WERI-Rb-1 (cell line): ENCODE measurements around the gene CCL18.
"Not testable (repeated sequence)": the region's sequence is repeated elsewhere in the genome, so short reads cannot be mapped to it uniquely, and the experiment has no call there.

Source experiments
- DNase-seq: peaks from one replicate; pipeline ENCODE4 v3.0.0-alpha.2; 2020
- H3K27ac ChIP-seq: fragments of 250-450 bp; sonication (Bioruptor Pico); 2 replicates; pipeline ENCODE4 v1.5.1; 2020; ENCODE audit warnings: mild to moderate bottlenecking, moderate library complexity
- H3K27me3 ChIP-seq: fragments of 250-450 bp; sonication (Bioruptor Pico); 2 replicates; pipeline ENCODE4 v1.5.1; 2021; ENCODE audit warnings: mild to moderate bottlenecking, low read depth, moderate library complexity; ENCODE audit not compliant: insufficient read depth, severe bottlenecking
- H3K36me3 ChIP-seq: fragments of 250-450 bp; sonication (Bioruptor Pico); 2 replicates; pipeline ENCODE4 v1.5.1; 2020; ENCODE audit warnings: mild to moderate bottlenecking, moderate library complexity
- H3K4me3 ChIP-seq: 2 replicates; pipeline ENCODE4 v1.5.1; 2011; ENCODE audit warnings: low read depth, mild to moderate bottlenecking, control low read depth, low read length
- H3K9me3 ChIP-seq: fragments of 250-450 bp; sonication (Bioruptor Pico); 2 replicates; pipeline ENCODE4 v1.5.1; 2021; ENCODE audit warnings: mild to moderate bottlenecking, moderate library complexity; ENCODE audit not compliant: severe bottlenecking
- CTCF ChIP-seq: IDR thresholded peaks from 2 replicates; pipeline ENCODE4 v1.5.1; 2011; ENCODE audit warnings: low read depth, mild to moderate bottlenecking, control low read depth, inconsistent platforms, low read length

CCL18 gene

GRCh38 chr17:36117505-36118382 lies 53.7 kb downstream of the CCL18 start:
- Histone ChIP-seq H3K36me3 (no peaks in the 10 kb centered on the region), H3K4me3 (no peak overlapping the region), H3K27ac (no peak overlapping the region), H3K9me3 (no peaks in the 10 kb centered on the region), H3K27me3 (no peaks in the 10 kb centered on the region)
- DNase-seq: no peak
- no peak for TF ChIP-seq CTCF

- Histone ChIP-seq H3K9me3 (no peaks in the 10 kb centered on the region), H3K4me3 (no peak overlapping the region)
- TF ChIP-seq CTCF: no peak
Observed at GRCh38 chr17:36118477-36119353, 54.6 kb downstream of the CCL18 start.

GRCh38 chr17:36120221-36120620 lies 56.1 kb downstream of the CCL18 start:
- Histone ChIP-seq H3K4me3 (no peak overlapping the region), H3K27me3 (no peaks in the 10 kb centered on the region), H3K9me3 (peaks cover 5% of the 10 kb centered on the region), H3K36me3 (no peaks in the 10 kb centered on the region), H3K27ac (no peak overlapping the region)
- no peak for DNase-seq
- no peak for TF ChIP-seq CTCF

More at GRCh38 chr17:36118477-36119353, 54.6 kb downstream of the CCL18 start:
- Histone ChIP-seq H3K27ac (no peak overlapping the region), H3K36me3 (no peaks in the 10 kb centered on the region), H3K27me3 (no peaks in the 10 kb centered on the region)
- no peak for DNase-seq

- not testable (repeated sequence) for H3K27ac ChIP-seq, H3K27me3 ChIP-seq, H3K4me3 ChIP-seq, H3K36me3 ChIP-seq, DNase-seq
- H3K9me3 ChIP-seq: peaks cover 12% of the 10 kb centered on the region
Observed at GRCh38 chr17:36121099-36121498, 57.0 kb downstream of the CCL18 start.
